Prostate gland (tissue), 2 donors: Measurements from ENCODE around the gene NCOA5.

Experiments
- POLR2A ChIP-seq: fragments of 450-650 bp; IDR thresholded peaks from one replicate; pipeline ENCODE4 v1.6.1; 2016; ENCODE audit warnings: antibody characterized with exemption, mild to moderate bottlenecking
- TF ChIP-seq, protein P1 (sequence below), 4 experiments: fragments of 200-600 bp in 2 of 4; fragments of 450-650 bp in 2 of 4; sonication (generic) in 2 of 4; IDR thresholded peaks; 1 replicate in 3 of 4; 2 replicates in 1 of 4; pipeline ENCODE4 v1.5.1; 2016 to 2019; ENCODE audit warnings: antibody characterized with exemption in 4 of 4, mild to moderate bottlenecking in 2 of 4, moderate library complexity in 2 of 4

DNA sequence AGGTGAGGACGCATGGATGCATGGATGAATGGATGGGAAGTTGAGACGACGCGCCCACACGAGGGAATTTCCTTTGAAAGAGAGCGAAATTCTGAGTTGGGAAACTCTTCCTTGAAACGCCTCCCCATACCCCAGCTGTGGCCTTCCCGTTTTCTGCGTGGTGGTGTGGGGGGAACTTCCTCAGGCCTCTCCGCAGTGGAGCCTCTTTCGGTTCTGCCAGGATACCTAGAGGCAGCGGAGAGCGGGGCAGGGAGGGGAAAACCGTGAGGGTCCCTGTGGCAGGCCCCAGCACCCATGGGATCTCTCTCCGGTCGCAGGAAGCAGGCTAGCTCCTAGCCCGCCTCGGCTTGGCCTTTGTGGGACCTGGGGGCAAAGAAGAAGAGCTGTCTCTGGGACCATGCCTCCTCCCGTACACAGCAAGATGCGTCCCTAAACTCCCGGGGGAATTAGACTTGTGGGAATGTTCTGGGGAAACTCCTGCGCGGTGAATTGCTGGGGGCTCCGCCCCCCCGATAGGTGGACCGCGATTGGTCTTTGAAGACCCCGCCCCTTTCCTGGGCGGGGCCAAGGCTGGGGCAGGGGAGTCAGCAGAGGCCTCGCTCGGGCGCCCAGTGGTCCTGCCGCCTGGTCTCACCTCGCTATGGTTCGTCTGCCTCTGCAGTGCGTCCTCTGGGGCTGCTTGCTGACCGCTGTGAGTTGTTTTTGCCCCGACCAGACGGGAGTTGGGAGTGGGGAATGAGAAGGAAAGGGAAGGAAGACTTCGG is 28.1 kb upstream of the NCOA5 start, which contains the start of gene CD40:
- TF ChIP-seq, protein P1, sequence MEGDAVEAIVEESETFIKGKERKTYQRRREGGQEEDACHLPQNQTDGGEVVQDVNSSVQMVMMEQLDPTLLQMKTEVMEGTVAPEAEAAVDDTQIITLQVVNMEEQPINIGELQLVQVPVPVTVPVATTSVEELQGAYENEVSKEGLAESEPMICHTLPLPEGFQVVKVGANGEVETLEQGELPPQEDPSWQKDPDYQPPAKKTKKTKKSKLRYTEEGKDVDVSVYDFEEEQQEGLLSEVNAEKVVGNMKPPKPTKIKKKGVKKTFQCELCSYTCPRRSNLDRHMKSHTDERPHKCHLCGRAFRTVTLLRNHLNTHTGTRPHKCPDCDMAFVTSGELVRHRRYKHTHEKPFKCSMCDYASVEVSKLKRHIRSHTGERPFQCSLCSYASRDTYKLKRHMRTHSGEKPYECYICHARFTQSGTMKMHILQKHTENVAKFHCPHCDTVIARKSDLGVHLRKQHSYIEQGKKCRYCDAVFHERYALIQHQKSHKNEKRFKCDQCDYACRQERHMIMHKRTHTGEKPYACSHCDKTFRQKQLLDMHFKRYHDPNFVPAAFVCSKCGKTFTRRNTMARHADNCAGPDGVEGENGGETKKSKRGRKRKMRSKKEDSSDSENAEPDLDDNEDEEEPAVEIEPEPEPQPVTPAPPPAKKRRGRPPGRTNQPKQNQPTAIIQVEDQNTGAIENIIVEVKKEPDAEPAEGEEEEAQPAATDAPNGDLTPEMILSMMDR (IDR thresholded peaks at IDR 0.05) = no peak
- TF ChIP-seq POLR2A = peak; percentile 79
